Erythroblast (primary cell): Measurements from ENCODE around the gene NF1.

Experiments used
- GATA1 ChIP-seq: IDR thresholded peaks from 2 replicates; pipeline ENCODE4 v1.6.1; 2011; ENCODE audit warnings: low read depth, mild to moderate bottlenecking, control low read depth, low read length, moderate library complexity
- POLR2A ChIP-seq: IDR thresholded peaks from 2 replicates; pipeline ENCODE4 v1.6.1; 2011; ENCODE audit warnings: mild to moderate bottlenecking, low read length

DNA sequence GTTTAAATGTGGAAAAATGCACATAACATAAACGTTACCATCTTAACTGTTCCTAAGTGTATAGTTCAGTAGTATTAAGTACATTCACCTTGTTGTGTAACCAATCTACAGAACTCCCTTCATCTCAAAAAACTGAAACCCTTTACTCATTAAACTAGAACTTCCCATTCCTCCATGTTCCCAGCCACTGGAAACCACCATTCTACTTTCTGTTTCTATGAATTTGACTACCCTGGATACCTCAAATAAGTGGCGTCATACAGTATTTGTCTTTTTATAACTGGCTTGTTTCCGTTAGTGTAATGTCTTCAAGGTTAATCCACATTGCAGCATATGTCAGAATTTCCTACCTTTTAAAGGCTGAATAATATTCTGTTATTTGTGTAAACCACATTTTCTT is 38.2 kb downstream of the NF1 start:
- no peak for TF ChIP-seq POLR2A
- no peak for TF ChIP-seq GATA1
